ENCODE measurements around the gene AZU1. TPM values are rescaled to one million over a fixed set of nuclear protein-coding genes. Genes with fewer than 3 reads are reported as not detected.

Gene AZU1
- total and polyA plus RNA-seq, 8 donors: 0.53 to 1.5 (median 0.77) TPM; not detected in 4

DNA sequence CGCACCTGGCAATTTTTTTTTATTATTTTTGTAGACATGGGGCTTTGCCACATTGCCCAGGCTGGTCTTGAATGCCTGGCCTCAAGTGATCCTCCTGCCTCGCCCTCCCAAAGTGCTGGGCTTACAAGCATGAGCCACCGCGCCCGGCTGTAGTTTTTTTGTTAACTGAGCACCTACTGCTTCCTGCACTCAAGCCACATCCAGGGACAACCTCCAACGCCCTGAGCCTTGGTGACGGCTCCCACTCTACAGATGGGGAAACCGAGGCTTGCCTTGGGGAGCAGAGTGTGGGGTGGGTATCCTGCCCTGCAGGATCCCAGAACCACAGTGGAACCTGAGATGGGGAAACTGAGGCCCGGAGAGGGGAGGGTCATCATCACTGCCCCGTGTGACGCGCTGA is 27.5 kb downstream of the AZU1 start:
- 84 to 90% (median 88%) methylated on average over 12 of the region's 12 CpGs for WGBS, 5 donors
- no peak for DNase-seq
- intact Hi-C loops (cut with DNase I; ENCODE audit: low total_unique reads): loop anchor here (5.0 kb wide), 1 partner anchor 88 kb away; no protein-coding TSS in a partner anchor

DNA sequence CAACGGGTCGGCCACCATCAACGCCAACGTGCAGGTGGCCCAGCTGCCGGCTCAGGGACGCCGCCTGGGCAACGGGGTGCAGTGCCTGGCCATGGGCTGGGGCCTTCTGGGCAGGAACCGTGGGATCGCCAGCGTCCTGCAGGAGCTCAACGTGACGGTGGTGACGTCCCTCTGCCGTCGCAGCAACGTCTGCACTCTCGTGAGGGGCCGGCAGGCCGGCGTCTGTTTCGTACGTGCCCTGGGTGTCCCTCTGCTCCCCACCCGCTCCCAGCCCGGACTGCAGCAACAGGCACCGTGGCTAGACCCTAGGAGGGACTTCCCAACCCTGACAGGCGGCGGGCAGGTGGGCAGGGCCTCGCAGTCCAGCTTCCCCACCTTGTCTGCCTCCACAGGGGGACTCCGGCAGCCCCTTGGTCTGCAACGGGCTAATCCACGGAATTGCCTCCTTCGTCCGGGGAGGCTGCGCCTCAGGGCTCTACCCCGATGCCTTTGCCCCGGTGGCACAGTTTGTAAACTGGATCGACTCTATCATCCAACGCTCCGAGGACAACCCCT is 28.0 kb downstream of the AZU1 start:
- no peaks in the 10 kb centered on the region for H3K9me3 ChIP-seq
- peaks cover 18 to 38% (median 32%) of the 10 kb centered on the region in 4 donors for H3K4me1 ChIP-seq
- intact Hi-C loops (cut with DNase I; ENCODE audit: low total_unique reads): loop anchor here (5.0 kb wide), 1 partner anchor 88 kb away; no protein-coding TSS in a partner anchor
- no peak for DNase-seq
- WGBS, 5 donors: 74 to 83% (median 78%) methylated on average over 36 to 40 of the region's 40 CpGs
- peaks cover 8 to 83% (median 45%) of the 10 kb centered on the region in 3 donors for H3K27me3 ChIP-seq
- no peak overlapping the region for H3K4me3 ChIP-seq
- H3K27ac ChIP-seq: no peak overlapping the region
- TF ChIP-seq POLR2AphosphoS5 (IDR thresholded peaks at IDR 0.05) (no peak), EP300 (IDR thresholded peaks at IDR 0.05) (no peak)
- TF ChIP-seq, protein P1, sequence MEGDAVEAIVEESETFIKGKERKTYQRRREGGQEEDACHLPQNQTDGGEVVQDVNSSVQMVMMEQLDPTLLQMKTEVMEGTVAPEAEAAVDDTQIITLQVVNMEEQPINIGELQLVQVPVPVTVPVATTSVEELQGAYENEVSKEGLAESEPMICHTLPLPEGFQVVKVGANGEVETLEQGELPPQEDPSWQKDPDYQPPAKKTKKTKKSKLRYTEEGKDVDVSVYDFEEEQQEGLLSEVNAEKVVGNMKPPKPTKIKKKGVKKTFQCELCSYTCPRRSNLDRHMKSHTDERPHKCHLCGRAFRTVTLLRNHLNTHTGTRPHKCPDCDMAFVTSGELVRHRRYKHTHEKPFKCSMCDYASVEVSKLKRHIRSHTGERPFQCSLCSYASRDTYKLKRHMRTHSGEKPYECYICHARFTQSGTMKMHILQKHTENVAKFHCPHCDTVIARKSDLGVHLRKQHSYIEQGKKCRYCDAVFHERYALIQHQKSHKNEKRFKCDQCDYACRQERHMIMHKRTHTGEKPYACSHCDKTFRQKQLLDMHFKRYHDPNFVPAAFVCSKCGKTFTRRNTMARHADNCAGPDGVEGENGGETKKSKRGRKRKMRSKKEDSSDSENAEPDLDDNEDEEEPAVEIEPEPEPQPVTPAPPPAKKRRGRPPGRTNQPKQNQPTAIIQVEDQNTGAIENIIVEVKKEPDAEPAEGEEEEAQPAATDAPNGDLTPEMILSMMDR (IDR thresholded peaks at IDR 0.05): no peak
- no peaks in the 10 kb centered on the region for H3K36me3 ChIP-seq

More for the DNA sequence above, 27.5 kb downstream of the AZU1 start:
- no peaks in the 10 kb centered on the region for H3K9me3 ChIP-seq
- H3K4me1 ChIP-seq: peaks cover 18 to 37% (median 32%) of the 10 kb centered on the region in 4 donors
- H3K4me3 ChIP-seq: no peak overlapping the region
- no peaks in the 10 kb centered on the region for H3K36me3 ChIP-seq
- peaks cover 8 to 78% (median 40%) of the 10 kb centered on the region in 3 donors for H3K27me3 ChIP-seq
- TF ChIP-seq EP300 (IDR thresholded peaks at IDR 0.05) (no peak), POLR2AphosphoS5 (IDR thresholded peaks at IDR 0.05) (no peak), POLR2A (IDR thresholded peaks at IDR 0.05) (no peak)
- TF ChIP-seq, protein P1 (IDR thresholded peaks at IDR 0.05): no peak
- no peak overlapping the region for H3K27ac ChIP-seq

DNA sequence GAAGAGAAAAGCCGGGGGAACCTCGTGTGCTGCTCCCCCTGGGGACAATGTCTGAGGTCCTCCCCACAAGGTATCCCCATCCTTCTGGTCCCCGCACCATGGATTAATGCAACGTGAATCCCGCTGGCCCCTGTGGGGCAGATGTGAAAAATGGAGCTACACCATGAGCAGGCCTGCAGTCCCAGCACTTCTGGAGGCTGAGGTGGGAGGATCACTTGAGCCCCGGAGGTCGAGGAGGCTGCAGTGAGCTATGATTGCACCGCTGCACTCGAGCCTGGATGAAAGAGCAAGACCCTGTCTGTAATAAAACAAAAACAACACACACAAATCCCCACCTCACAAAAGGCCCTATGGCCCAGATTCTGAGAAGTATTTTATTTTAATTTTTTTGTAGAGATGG is 30.6 kb downstream of the AZU1 start:
- 77 to 80% (median 80%) methylated on average over 9 of the region's 9 CpGs for WGBS, 5 donors
- no peak for DNase-seq
- Histone ChIP-seq H3K4me1 (peaks cover 21 to 44% (median 39%) of the 10 kb centered on the region in 4 donors), H3K27me3 (peaks cover 2 to 85% (median 36%) of the 10 kb centered on the region in 3 donors), H3K27ac (peak overlapping the region in 2 of 5 donors; percentile 4 to 71), H3K9me3 (no peaks in the 10 kb centered on the region), H3K4me3 (no peak overlapping the region), H3K36me3 (no peaks in the 10 kb centered on the region)
- intact Hi-C loops (cut with DNase I; ENCODE audit: low total_unique reads): loop anchor here (5.0 kb wide), 1 partner anchor 91 kb away; no protein-coding TSS in a partner anchor
- TF ChIP-seq EP300 (IDR thresholded peaks at IDR 0.05) (no peak), POLR2AphosphoS5 (IDR thresholded peaks at IDR 0.05) (no peak), POLR2A (IDR thresholded peaks at IDR 0.05) (no peak)
- TF ChIP-seq, protein P1 (IDR thresholded peaks at IDR 0.05): no peak

DNA sequence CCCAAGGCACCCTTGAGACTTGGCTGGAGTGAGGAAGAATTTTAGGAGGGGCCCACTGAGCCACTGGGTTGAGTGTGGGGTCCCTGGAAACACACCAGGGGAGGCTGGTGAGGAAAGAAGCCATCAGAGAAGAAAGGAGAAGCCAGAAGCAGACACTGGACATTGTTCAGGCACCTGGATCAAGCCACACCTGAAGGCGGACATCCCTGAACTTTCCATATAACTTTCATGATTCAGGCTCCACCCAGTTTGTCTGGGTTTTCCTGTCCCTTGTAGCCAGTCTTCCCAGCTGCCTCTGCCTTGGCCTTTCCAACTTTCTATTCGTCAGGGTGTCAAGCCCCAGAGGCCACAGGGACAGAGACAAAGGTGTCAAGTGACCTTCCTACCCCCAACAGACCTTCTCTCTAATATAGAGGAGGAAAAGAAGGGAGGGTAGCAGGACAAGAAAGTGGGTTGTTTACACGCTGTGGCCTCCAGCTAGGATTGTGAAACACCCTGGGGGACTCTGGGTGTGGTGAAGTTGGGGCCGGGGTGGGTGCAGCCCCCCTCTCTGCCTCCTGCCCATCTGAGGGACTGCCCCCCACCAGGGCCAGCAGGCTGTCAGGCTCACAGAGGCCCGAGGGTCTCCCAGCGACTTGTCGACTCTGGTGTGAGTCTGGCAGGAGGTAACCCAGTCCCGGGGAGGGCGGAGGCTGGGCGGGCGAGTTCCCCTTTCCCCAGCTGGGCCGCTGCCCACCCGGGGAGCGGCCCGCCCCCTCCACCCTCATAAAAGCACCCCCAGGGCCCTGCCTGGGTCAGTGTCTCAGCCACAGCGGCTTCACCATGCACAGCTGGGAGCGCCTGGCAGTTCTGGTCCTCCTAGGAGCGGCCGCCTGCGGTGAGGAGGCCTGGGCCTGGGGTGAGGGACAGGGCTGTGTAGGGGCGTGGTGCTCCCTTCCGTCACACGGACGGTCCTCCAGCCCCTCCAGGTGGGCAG is 31.5 kb downstream of the AZU1 start, which contains the start of gene CFD:
Gene CFD, plus strand, starts transcription at position 797 of the 976 bp plus-strand sequence. Its CDS starts 26 bp downstream, at position 823.
- H3K9me3 ChIP-seq: no peaks in the 10 kb centered on the region
- H3K36me3 ChIP-seq: no peaks in the 10 kb centered on the region
- DNase-seq: peak; percentile 38 to 45
- WGBS, 5 donors: 26 to 38% (median 34%) methylated on average over 11 to 24 of the region's 24 CpGs
- intact Hi-C loops (cut with DNase I; ENCODE audit: low total_unique reads): loop anchor here (5.0 kb wide), 1 partner anchor 92 kb away; no protein-coding TSS in a partner anchor
- TF ChIP-seq EP300 (IDR thresholded peaks at IDR 0.05): no peak
- TF ChIP-seq POLR2A (IDR thresholded peaks at IDR 0.05): no peak
- TF ChIP-seq, protein P1 (IDR thresholded peaks at IDR 0.05): no peak
- peak in 2 of 3 donors; percentile 58 to 79 for TF ChIP-seq POLR2AphosphoS5 (IDR thresholded peaks at IDR 0.05)
- peaks cover 0 to 79% (median 35%) of the 10 kb centered on the region in 3 donors for H3K27me3 ChIP-seq
- H3K27ac ChIP-seq: peak within 1 kb of the TSS; percentile 22 to 74 (median 71)
- H3K4me3 ChIP-seq: peak within 1 kb of the TSS; percentile 38 to 48 (median 42)
- H3K4me1 ChIP-seq: peaks cover 29 to 52% (median 43%) of the 10 kb centered on the region in 4 donors

Data from stomach (tissue), 9 donors.